MM.1S (cell line): ENCODE results near the gene CABP4.

Experiments used
- DNase-seq: peaks from one replicate; pipeline ENCODE4 v3.0.0-alpha.2; 2015
- H2AFZ ChIP-seq: fragments of 300-600 bp; sonication (generic); 2 replicates; pipeline ENCODE4 v1.6.0; 2016; ENCODE audit warnings: antibody characterized with exemption, low read length
- H3F3A ChIP-seq: fragments of 300-600 bp; sonication (generic); 2 replicates; pipeline ENCODE4 v1.6.1; 2016; ENCODE audit warnings: mild to moderate bottlenecking, antibody characterized with exemption, low read length, moderate library complexity, mixed read lengths; ENCODE audit not compliant: insufficient read depth
- H3K27ac ChIP-seq: fragments of 300-600 bp; sonication (generic); 2 replicates; pipeline ENCODE4 v1.5.1; 2016; ENCODE audit warnings: mild to moderate bottlenecking, low read length
- H3K27me3 ChIP-seq: fragments of 300-600 bp; sonication (generic); replicated peaks from 2 replicates; pipeline ENCODE4 v1.6.0; 2016; ENCODE audit warnings: low read length; ENCODE audit not compliant: insufficient read depth
- H3K36me3 ChIP-seq: fragments of 300-600 bp; sonication (generic); replicated peaks from 2 replicates; pipeline ENCODE4 v1.6.1; 2016; ENCODE audit warnings: mild to moderate bottlenecking, low read length, mixed read lengths; ENCODE audit not compliant: insufficient read depth
- H3K4me1 ChIP-seq: fragments of 300-600 bp; sonication (generic); 2 replicates; pipeline ENCODE4 v1.6.1; 2016; ENCODE audit warnings: low read length, mixed read lengths
- H3K4me2 ChIP-seq: fragments of 300-600 bp; sonication (generic); 2 replicates; pipeline ENCODE4 v1.6.0; 2016; ENCODE audit warnings: low read depth, low read length
- H3K4me3 ChIP-seq: fragments of 300-600 bp; sonication (generic); 2 replicates; pipeline ENCODE4 v1.5.1; 2016; ENCODE audit warnings: low read length, mixed read lengths
- H3K79me2 ChIP-seq: fragments of 300-600 bp; sonication (generic); 2 replicates; pipeline ENCODE4 v1.6.1; 2016; ENCODE audit warnings: mixed run types, low read length, mixed read lengths
- H3K9ac ChIP-seq: fragments of 300-600 bp; sonication (generic); 2 replicates; pipeline ENCODE4 v1.6.1; 2016; ENCODE audit warnings: low read length, mixed read lengths
- H3K9me2 ChIP-seq: fragments of 300-600 bp; sonication (generic); replicated peaks from 2 replicates; pipeline ENCODE4 v1.6.1; 2016; ENCODE audit warnings: mild to moderate bottlenecking, low read length, mixed read lengths; ENCODE audit not compliant: insufficient read depth
- H3K9me3 ChIP-seq: fragments of 300-600 bp; sonication (generic); replicated peaks from 2 replicates; pipeline ENCODE4 v1.6.1; 2016; ENCODE audit warnings: mild to moderate bottlenecking, low read length, mixed read lengths; ENCODE audit not compliant: insufficient read depth
- H4K20me1 ChIP-seq: fragments of 300-600 bp; sonication (generic); 2 replicates; pipeline ENCODE4 v1.6.1; 2016; ENCODE audit warnings: mild to moderate bottlenecking, low read length, moderate library complexity, mixed read lengths; ENCODE audit not compliant: insufficient read depth
- EZH2 ChIP-seq: fragments of 300-600 bp; sonication (generic); optimal IDR thresholded peaks from 2 replicates; pipeline ENCODE3; 2017; ENCODE audit warnings: low read depth, mild to moderate bottlenecking, antibody characterized with exemption, low read length, mixed read lengths
- EZH2phosphoT487 ChIP-seq: fragments of 300-600 bp; sonication (generic); IDR thresholded peaks from 2 replicates; pipeline ENCODE4 v1.6.1; 2018; ENCODE audit warnings: antibody characterized with exemption, low read length
- TF ChIP-seq, protein P1 (sequence below): fragments of 300-600 bp; sonication (generic); IDR thresholded peaks from 2 replicates; pipeline ENCODE4 v1.5.1; 2016; ENCODE audit warnings: antibody characterized with exemption, low read length, mixed read lengths

The CABP4 gene

DNA sequence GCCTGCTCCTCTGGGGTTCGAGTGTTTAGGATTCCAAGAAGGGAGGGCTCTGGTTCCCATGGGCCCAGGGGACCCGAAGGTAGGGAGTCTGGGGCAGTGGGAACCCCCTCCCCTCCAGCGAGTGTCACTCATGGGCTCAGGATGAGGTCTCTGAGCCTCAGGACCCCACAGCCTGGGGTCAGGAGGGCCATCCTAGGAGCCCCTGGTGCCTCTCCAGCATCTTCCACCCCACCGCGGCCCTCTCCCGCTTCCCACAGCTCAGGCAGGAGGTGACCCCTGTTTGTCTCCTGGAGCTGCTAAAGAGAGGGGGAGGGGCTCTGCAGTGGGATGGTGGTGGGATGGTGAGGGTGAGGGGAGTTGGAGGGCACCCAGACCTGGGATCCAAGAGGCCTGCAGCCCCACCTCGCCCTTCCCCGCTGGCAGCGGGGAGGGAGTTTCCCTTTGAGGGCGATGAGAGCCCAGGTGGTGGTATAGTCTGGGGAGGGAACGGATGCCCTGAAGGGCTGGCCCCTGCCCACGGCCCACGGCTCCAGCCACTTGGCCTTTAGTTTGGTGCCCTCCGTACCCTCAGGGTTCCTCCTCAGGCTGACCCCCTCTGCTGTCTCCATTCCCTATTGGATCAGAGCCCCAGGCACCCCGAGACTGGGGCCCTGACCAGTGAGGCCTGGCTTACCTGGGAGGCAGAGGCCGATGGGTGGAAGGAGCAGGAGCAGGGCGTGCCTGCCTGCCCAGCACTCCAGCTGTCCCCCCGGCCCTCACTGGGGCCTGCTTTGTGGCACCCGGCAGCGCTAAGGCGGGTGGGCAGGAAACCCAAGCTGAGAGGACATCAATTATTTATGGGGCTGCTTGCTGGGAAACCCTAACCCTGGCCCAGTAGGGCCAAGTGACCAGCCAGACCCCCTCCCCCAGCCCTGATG, 1.1 kb upstream of the CABP4 start:
- Histone ChIP-seq H3K79me2 (no peaks in the 10 kb centered on the region), H3K9me2 (no peaks in the 10 kb centered on the region), H3K27ac (no peak overlapping the region), H4K20me1 (no peaks in the 10 kb centered on the region), H3K9ac (no peak overlapping the region), H2AFZ (no peak overlapping the region), H3K27me3 (no peaks in the 10 kb centered on the region), H3K4me3 (no peak overlapping the region), H3F3A (peaks cover 5% of the 10 kb centered on the region), H3K4me2 (no peak overlapping the region), H3K9me3 (no peaks in the 10 kb centered on the region), H3K36me3 (no peaks in the 10 kb centered on the region), H3K4me1 (peaks cover 6% of the 10 kb centered on the region)
- TF ChIP-seq EZH2 = no peak
- no peak for TF ChIP-seq EZH2phosphoT487
- TF ChIP-seq, protein P1, sequence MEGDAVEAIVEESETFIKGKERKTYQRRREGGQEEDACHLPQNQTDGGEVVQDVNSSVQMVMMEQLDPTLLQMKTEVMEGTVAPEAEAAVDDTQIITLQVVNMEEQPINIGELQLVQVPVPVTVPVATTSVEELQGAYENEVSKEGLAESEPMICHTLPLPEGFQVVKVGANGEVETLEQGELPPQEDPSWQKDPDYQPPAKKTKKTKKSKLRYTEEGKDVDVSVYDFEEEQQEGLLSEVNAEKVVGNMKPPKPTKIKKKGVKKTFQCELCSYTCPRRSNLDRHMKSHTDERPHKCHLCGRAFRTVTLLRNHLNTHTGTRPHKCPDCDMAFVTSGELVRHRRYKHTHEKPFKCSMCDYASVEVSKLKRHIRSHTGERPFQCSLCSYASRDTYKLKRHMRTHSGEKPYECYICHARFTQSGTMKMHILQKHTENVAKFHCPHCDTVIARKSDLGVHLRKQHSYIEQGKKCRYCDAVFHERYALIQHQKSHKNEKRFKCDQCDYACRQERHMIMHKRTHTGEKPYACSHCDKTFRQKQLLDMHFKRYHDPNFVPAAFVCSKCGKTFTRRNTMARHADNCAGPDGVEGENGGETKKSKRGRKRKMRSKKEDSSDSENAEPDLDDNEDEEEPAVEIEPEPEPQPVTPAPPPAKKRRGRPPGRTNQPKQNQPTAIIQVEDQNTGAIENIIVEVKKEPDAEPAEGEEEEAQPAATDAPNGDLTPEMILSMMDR = no peak
- DNase-seq = no peak

DNA sequence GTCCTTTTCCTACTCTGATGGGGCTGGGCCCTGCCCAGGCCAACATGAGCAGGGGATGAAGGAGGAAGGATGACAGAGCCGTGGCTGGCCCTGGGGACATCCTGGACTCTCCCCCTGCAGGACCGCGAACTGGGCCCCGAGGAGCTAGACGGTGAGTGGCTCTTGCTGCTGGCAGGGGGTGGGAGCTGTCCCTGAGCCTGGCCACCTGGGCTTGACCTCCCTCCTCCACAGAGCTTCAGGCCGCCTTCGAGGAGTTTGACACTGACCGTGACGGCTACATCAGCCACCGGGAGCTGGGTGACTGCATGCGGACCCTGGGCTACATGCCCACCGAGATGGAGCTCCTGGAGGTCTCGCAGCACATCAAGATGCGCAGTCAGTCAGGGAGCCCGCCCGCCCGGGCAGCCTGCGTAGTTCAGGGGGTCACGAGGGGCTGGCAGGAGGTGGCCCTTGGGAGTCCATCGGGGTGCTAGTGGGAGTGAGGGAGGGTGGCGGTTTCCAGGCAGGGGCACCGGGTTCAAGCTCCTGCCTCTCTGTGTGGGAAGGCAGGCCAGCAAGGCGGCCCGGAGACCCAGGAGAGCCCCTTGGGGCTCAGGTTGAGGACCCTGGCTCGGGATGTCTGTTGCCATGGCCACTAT, 1.0 kb downstream of the CABP4 start:
- Histone ChIP-seq H4K20me1 (no peaks in the 10 kb centered on the region), H3K9me2 (no peaks in the 10 kb centered on the region), H2AFZ (no peak overlapping the region), H3K9me3 (no peaks in the 10 kb centered on the region), H3K4me3 (no peak overlapping the region), H3K4me2 (no peak overlapping the region), H3K27ac (no peak overlapping the region), H3K79me2 (no peaks in the 10 kb centered on the region), H3K27me3 (no peaks in the 10 kb centered on the region), H3K36me3 (no peaks in the 10 kb centered on the region), H3K9ac (no peak overlapping the region), H3K4me1 (0 out of 2 replicates have a peak, but pooled peaks cover 5% of the 10 kb centered on the region), H3F3A (peaks cover 7% of the 10 kb centered on the region)
- DNase-seq = no peak
- TF ChIP-seq EZH2 = no peak
- TF ChIP-seq, protein P1 = no peak
- TF ChIP-seq EZH2phosphoT487 = no peak

DNA sequence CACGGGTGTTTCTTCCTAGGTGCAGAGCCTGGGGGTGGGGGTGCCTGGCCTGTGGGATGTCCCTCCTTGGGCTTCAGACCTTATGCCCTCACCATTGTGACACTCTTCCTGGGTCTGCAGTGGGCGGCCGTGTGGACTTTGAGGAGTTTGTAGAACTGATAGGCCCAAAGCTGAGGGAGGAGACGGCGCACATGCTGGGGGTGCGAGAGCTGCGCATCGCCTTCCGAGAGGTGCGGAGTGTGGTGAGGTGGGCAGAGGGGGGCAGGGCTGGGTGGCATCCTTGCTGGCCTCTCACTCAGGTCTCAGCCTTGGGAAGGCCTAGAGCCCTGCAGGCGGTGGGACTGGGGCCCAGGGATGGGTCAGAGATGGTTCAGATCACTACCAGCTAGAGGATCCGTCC, 2.3 kb downstream of the CABP4 start:
- Histone ChIP-seq H3K4me1 (0 out of 2 replicates have a peak, but pooled peaks cover 5% of the 10 kb centered on the region), H3K79me2 (no peaks in the 10 kb centered on the region), H3K27ac (no peak overlapping the region), H3K27me3 (no peaks in the 10 kb centered on the region), H3K9me3 (no peaks in the 10 kb centered on the region), H3K4me2 (no peak overlapping the region), H3K36me3 (no peaks in the 10 kb centered on the region), H2AFZ (no peak overlapping the region), H3K4me3 (no peak overlapping the region), H3K9me2 (no peaks in the 10 kb centered on the region), H4K20me1 (no peaks in the 10 kb centered on the region), H3F3A (peaks cover 9% of the 10 kb centered on the region), H3K9ac (no peak overlapping the region)
- TF ChIP-seq, protein P1 = no peak
- no peak for TF ChIP-seq EZH2
- no peak for TF ChIP-seq EZH2phosphoT487
- no peak for DNase-seq
